ENCODE data around the gene TUBA4A.
"Not testable (repeated sequence)": the region's sequence is repeated elsewhere in the genome, so short reads cannot be mapped to it uniquely, and the experiment has no call there.

Gene TUBA4A

DNA sequence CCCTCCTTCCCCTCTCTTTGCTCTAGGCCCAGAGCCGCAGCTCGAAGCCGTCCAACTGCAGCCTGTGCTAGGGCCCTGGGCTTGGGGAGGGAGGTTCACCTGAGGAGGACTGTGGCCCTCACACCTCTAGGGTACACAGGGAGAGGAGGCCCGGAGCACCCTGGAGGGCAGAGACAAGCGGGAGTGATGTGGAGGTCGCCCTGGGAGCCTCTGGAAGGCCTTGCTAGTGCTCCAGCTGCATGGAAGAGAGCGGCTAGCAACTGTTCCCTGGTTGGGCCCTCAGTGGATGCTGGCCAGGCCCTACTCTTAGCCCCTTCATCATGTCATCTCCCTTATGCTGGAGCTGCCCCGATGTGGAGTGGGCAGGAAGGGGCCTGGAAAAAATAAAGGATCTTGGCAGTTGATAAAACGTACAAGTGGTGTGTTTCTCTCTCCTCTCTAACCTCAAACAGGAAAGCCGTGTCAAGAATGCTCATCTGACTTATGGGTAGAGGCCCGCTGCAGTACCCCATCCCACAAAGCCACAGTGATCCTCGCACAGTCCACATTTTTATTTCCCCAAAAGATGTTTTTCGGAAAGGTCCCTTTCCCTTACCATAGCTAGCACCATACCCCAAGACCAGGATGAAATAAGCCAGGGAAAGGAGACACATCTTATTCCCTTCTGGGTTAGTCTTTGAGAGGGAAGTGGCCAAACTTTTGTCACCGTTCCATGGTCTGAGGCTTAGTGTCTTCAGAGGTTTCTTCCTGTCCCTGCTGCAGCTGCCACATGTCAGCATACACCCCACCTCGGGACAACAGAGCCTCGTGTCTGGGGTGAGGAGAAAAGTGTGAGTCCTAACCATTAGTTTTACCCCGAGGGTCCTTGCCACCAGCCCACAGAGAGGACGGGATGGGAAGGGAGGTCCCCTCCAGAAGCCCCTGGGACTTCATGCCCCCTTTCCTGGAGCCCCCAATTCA, 44.2 kb downstream of the TUBA4A start:
- DNase-seq: peak; percentile 49

DNA sequence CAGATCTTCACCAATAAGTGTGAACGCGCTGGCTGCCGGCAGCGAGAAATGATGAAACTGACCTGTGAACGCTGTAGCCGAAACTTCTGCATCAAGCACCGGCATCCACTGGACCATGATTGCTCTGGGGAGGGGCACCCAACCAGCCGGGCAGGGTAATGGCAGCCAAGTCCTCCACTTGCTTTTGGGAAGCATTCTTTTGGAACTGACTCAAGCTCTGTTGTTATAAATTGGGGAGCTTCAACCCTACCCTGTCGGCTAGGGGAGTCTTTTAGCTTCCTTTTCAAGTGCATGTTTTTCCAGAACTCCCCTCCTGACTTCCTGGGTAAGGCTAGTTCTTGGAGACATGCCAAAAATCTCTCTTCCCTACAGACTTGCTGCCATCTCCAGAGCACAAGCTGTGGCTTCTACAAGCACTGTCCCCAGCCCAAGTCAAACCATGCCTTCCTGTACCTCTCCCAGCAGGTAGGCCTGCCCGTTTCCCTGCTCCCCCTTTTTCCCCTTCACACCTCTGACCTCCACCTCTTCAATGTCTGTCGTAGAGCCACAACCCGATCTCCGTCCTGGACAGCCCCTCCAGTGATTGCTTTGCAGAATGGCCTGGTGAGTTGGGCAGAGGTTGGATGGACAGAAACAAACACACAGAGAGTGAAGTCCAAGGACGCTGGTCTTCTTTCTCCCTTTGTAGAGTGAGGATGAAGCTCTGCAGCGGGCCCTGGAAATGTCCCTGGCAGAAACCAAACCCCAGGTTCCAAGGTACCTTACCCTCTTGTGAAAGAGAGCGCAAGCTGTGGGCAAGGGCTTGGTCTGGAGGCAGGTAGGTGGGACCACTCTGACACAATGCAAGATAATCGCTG, 45.6 kb downstream of the TUBA4A start:
- DNase-seq: peak; percentile 31

DNA sequence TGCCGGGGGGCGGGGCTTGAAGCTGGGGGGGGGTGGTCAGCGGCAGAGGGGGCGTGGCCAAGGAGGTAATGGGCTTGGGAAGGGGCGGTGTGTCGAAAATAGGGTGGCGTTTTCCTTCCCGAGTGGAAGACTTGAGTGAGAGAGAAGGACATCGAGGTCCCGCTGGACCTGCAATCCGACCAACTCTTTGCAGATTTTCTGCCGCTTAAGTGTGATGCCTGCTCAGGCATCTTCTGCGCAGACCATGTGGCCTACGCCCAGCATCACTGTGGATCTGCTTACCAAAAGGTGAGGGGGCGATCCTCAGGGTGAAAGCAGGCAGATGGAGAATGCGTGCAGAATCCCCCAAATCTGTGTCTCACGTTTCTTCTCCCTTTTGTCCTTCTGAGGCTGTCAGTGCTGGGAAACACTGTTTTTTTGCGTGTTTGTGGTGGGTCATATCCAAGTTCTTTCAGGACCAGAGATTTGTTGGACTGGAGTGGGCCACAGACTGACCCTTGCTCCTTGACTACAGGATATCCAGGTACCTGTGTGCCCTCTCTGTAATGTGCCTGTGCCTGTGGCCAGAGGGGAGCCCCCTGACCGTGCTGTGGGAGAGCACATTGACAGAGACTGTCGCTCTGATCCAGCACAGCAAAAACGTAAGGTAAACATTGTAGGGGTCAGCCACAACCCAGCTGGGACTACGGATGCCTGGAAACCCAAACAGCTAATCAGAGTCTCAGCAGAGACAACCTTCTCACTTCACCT, 46.4 kb downstream of the TUBA4A start:
- DNase-seq: no peak

DNA sequence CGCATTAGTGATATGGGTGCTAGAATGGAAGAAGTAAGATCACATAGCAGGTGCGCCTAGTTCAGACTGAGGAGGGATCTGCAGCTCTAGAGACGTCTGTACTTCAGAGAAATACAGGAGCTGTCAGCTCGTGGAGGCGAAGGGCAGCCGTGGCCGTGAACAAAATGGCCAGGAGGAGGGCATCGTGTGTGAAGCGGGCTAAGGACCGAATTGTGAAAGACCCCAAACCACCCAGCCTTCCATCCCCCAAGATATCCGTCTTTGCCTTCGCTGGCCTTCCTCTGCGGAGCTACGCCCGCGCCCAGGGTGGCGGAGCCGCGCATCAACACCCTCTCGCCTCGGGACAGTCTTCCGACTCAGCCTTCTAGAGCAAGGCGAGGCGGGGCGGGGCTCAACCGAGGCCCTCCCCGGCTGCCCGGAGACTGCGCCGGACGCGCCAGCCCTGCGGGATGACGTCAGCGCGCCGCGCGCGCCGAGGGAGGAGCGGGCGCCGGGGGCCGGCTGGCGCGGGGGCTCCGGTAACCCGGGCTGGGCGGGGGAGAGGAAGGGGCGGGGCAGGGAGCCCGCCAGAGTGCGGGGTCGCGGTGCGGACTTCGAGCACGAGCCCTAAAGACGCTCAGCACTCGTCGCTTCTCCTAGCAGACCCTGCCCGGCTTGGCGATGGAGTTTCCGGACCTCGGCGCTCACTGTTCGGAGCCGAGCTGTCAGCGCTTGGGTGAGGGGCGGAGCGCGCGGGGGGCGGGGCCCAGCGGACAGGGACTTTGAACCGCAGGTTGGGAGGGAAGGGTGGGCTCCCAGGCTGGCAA, 47.2 kb downstream of the TUBA4A start, which contains the start of gene ZFAND2B:
Gene ZFAND2B, plus strand, starts transcription at position 455 of the 806 bp plus-strand sequence. Its CDS starts 206 bp downstream, at position 661.
- DNase-seq: peak; percentile 97

DNA sequence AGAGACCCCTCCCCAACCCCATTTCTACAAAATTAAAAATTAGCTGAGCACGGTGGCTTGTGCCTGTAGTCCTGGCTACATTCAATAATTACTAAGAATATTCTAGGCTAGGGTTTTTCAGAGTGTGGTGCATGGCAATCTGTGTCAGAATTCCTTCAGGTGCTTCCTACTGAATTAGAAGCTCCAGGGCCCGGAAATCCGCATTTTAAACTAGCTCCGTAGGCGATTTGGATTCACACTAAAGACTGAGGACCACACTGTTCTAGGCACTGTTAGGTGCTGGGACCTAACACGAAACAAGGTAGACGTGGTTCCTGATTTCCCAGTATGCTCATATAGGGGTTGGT, 47.8 kb downstream of the TUBA4A start:
- no peak for DNase-seq

DNA sequence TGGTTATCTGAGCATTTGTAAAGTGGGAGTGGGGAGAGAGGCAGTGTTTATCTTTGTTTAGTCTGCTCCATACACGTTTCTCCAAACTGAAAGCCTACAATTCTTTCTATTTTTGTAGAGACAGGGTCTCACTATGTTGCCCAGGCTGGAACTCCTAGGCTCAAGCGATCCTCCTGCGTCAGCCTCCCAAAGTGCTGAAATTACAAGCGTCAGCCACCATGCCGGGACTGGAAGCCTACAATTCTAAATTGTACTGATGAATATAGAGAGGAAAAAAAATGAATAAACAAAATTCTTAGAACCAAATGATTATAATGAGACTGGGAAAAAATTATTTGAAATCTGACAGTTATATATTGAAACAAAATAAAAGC, 48.6 kb downstream of the TUBA4A start:
- DNase-seq: peak; percentile 0

DNA sequence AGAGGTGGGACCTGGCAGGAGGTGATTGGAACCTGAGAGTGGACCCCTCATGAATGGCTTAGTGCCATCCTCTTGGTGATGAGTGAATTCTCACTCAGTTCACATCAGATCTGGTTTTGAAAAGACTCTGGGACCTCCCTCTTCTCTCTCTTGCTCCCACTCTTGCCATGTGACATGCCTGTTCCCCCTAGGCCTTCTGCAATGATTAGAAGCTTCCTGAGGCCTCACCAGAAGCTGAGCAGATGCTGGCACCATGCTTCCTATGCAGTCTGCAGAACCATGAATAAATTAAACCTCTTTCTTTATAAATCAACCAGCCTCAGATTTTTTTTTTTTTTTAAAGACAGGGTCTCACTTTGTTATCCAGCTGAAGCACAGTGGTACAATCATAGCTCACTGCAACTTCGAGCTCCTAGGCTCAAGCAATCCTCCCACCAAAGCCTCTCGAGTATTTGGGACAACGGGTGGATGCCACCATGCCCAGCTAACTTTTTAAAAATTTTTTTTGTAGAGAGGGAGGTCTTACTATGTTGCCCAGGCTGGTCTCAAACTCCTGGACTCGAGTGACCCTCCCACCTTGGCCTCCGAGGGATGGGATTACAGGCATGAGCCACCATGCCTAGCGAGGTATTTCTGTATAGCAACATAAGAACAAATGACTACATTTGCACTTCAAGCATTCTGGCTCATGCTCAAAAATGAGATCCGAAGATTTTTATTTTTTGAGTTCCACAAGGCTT, 49.1 kb downstream of the TUBA4A start:
- peak; percentile 3 for DNase-seq

DNA sequence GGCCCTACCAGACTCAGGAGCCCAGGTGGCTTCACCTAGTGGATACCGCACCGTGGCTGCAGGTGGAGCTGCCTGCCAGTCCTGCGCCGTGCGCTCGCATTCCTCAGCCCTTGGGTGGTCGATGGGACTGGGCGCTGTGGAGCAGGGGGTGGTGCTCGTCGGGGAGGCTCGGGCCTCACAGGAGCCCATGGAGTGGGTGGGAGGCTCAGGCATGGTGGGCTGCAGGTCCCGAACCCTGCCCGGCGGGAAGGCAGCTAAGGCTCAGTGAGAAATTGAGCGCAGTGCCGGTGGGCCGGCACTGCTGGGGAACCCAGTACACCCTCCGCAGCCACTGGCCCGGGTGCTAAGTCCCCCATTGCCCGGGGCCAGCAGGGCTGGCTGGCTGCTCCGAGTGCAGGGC, 52.4 kb downstream of the TUBA4A start:
- not testable (repeated sequence) for DNase-seq

DNA sequence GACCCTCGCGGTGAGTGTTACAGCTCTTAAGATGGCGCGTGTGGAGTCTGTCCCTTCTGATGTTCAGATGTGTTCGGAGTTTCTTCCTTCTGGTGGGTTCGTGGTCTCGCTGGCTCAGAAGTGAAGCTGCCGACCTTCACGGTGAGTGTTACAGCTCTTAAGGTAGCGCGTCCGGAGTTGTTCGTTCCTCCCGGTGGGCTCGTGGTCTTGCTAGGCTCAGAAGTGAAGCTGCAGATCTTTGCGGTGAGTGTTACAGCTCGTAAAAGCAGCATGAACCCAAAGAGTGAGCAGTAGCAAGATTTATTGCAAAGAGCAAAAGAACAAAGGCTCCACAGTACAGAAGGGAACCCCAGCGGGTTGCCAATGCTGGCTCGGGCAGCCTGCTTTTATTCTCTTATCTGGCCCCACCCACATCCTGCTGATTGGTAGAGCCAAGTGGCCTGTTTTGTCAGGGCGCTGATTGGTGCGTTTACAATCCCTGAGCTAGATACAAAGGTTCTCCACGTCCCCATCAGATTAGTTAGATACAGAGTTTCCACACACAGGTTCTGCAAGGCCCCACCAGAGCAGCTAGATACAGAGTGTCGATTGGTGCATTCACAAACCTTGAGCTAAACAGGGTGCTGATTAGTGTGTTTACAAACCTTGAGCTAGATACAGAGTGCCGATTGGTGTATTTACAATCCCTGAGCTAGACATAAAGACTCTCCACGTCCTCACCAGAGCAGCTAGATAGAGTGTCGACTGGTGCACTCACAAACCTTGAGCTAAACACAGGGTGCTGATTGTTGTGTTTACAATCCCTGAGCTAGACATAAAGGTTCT, 53.0 kb downstream of the TUBA4A start:
- DNase-seq: peak; percentile 0
